GM10266 (cell line): ENCODE results near the gene KRT33B.

ENCODE experiments used
- DNase-seq: peaks from one replicate; pipeline ENCODE4 v3.0.0; 2012; ENCODE audit errors: extremely low spot score
- CTCF ChIP-seq: IDR thresholded peaks from 2 replicates; pipeline ENCODE4 v1.5.1; 2012; ENCODE audit warnings: mild to moderate bottlenecking, low read depth; ENCODE audit not compliant: control insufficient read depth, insufficient read depth; ENCODE audit errors: missing control alignments

KRT33B gene

GRCh38 chr17:41345992-41346391 lies 23.6 kb downstream of the KRT33B start:
- DNase-seq = no peak
- no peak for TF ChIP-seq CTCF

GRCh38 chr17:41343029-41343428 lies 26.6 kb downstream of the KRT33B start:
- no peak for TF ChIP-seq CTCF
- no peak for DNase-seq

- no peak for TF ChIP-seq CTCF
- DNase-seq = no peak
Observed at GRCh38 chr17:41340934-41341861, 28.4 kb downstream of the KRT33B start.

- TF ChIP-seq CTCF = no peak
- DNase-seq = no peak
Observed at GRCh38 chr17:41340494-41340893, 29.1 kb downstream of the KRT33B start.

GRCh38 chr17:41339571-41340172 lies 29.9 kb downstream of the KRT33B start:
- no peak for DNase-seq
- TF ChIP-seq CTCF = no peak

GRCh38 chr17:41338961-41339485 lies 30.6 kb downstream of the KRT33B start:
- TF ChIP-seq CTCF = no peak
- no peak for DNase-seq

- TF ChIP-seq CTCF = no peak
- DNase-seq = no peak
Observed at GRCh38 chr17:41335747-41336146, 33.9 kb downstream of the KRT33B start.
